BLaER1 treated with 17β-estradiol and CSF1 and Interleukin-3, amounts not matched to agents 10 nM and 100 nM (cell line): ENCODE data around the gene FOXA3.

Experiments used
- H3K27ac ChIP-seq, 11 experiments: shearing (Covaris generic); formaldehyde crosslinking; 2 replicates each; pipeline ENCODE4 v1.8.1; 2022
- H3K27me3 ChIP-seq, 11 experiments: shearing (Covaris generic); formaldehyde crosslinking; 2 replicates each; pipeline ENCODE4 v1.8.1; 2022
- H3K36me3 ChIP-seq, 11 experiments: shearing (Covaris generic); formaldehyde crosslinking; 2 replicates each; pipeline ENCODE4 v1.8.1; 2022
- H3K4me1 ChIP-seq, 10 experiments: shearing (Covaris generic); formaldehyde crosslinking; 2 replicates each; pipeline ENCODE4 v1.8.1; 2022
- H3K4me2 ChIP-seq, 11 experiments: shearing (Covaris generic); formaldehyde crosslinking; 2 replicates each; pipeline ENCODE4 v1.8.1; 2022
- H3K4me3 ChIP-seq, 10 experiments: shearing (Covaris generic); formaldehyde crosslinking; 2 replicates each; pipeline ENCODE4 v1.8.1; 2022
- H3K9ac ChIP-seq, 11 experiments: shearing (Covaris generic); formaldehyde crosslinking; 2 replicates each; pipeline ENCODE4 v1.8.1; 2022
- H3K9me3 ChIP-seq, 11 experiments: shearing (Covaris generic); formaldehyde crosslinking; replicated peaks in 1 of 11; 2 replicates each; pipeline ENCODE4 v1.8.1; 2022
- H4K20me1 ChIP-seq, 11 experiments: shearing (Covaris generic); formaldehyde crosslinking; 2 replicates each; pipeline ENCODE4 v1.8.1; 2022
- Cebpa-rat ChIP-seq, 11 experiments: shearing (Covaris generic); IDR thresholded peaks; 2 replicates each; pipeline ENCODE4 v1.8.1; 2022

The FOXA3 gene

GRCh38 chr19:45911291-45911690, 47.2 kb downstream of the FOXA3 start:
- no peaks in the 10 kb centered on the region for H3K27me3 ChIP-seq
- H3K4me1 ChIP-seq, result peaks cover 0 to 8% (median 0%) of the 10 kb centered on the region in 10 experiments; a peak in 1 of 20 replicates
- no peak overlapping the region for H3K4me2 ChIP-seq
- H3K27ac ChIP-seq, result no peak overlapping the region
- peaks cover 0 to 6% (median 0%) of the 10 kb centered on the region in 11 experiments; a peak in 2 of 22 replicates for H3K9me3 ChIP-seq
- H3K36me3 ChIP-seq, result no peaks in the 10 kb centered on the region
- H3K9ac ChIP-seq, result no peak overlapping the region
- no peak overlapping the region for H3K4me3 ChIP-seq
- H4K20me1 ChIP-seq, result no peaks in the 10 kb centered on the region
- TF ChIP-seq Cebpa-rat (IDR thresholded peaks at IDR 0.05), result no peak

GRCh38 chr19:45913874-45914830, 50.0 kb downstream of the FOXA3 start, which contains the start of gene NANOS2:
Gene NANOS2 (minus strand): TSS chr19:45914778. CDS start chr19:45914693, 85 bp downstream.
- no peak within 1 kb of the TSS for H3K9ac ChIP-seq
- H3K4me3 ChIP-seq, result no peak within 1 kb of the TSS
- H3K4me1 ChIP-seq, result peaks cover 0 to 8% (median 0%) of the 10 kb centered on the region in 10 experiments; a peak in 1 of 20 replicates
- no peaks in the 10 kb centered on the region for H4K20me1 ChIP-seq
- H3K9me3 ChIP-seq, result peaks cover 0 to 6% (median 0%) of the 10 kb centered on the region in 11 experiments; a peak in 2 of 22 replicates
- no peaks in the 10 kb centered on the region for H3K36me3 ChIP-seq
- no peak for TF ChIP-seq Cebpa-rat (IDR thresholded peaks at IDR 0.05)
- no peak within 1 kb of the TSS for H3K27ac ChIP-seq
- no peak within 1 kb of the TSS for H3K4me2 ChIP-seq
- H3K27me3 ChIP-seq, result no peaks in the 10 kb centered on the region

- Histone ChIP-seq H3K4me3 (no peak overlapping the region), H3K27ac (no peak overlapping the region), H3K9ac (no peak overlapping the region), H3K4me1 (peaks cover 0 to 8% (median 0%) of the 10 kb centered on the region in 10 experiments; a peak in 1 of 20 replicates), H4K20me1 (no peaks in the 10 kb centered on the region; a peak in 1 of 22 replicates), H3K9me3 (peaks cover 0 to 4% (median 0%) of the 10 kb centered on the region in 11 experiments; a peak in 2 of 22 replicates), H3K36me3 (no peaks in the 10 kb centered on the region), H3K4me2 (no peak overlapping the region), H3K27me3 (no peaks in the 10 kb centered on the region)
- TF ChIP-seq Cebpa-rat (IDR thresholded peaks at IDR 0.05), result no peak
Measured at GRCh38 chr19:45917421-45918091, 53.4 kb downstream of the FOXA3 start.

- Histone ChIP-seq H3K4me3 (no peak overlapping the region), H3K4me1 (0 out of 20 replicates have a peak, but pooled peaks cover 0 to 4% (median 0%) of the 10 kb centered on the region in 10 experiments), H3K4me2 (no peak overlapping the region), H3K27me3 (no peaks in the 10 kb centered on the region), H3K27ac (no peak overlapping the region), H3K9me3 (no peaks in the 10 kb centered on the region), H3K9ac (no peak overlapping the region), H3K36me3 (no peaks in the 10 kb centered on the region), H4K20me1 (no peaks in the 10 kb centered on the region; a peak in 1 of 22 replicates)
- no peak for TF ChIP-seq Cebpa-rat (IDR thresholded peaks at IDR 0.05)
Measured at GRCh38 chr19:45918721-45919120, 54.6 kb downstream of the FOXA3 start.

- Histone ChIP-seq H3K4me1 (0 out of 20 replicates have a peak, but pooled peaks cover 0 to 4% (median 0%) of the 10 kb centered on the region in 10 experiments), H3K9me3 (peaks cover 0 to 4% (median 0%) of the 10 kb centered on the region in 11 experiments; a peak in 1 of 22 replicates), H3K36me3 (no peaks in the 10 kb centered on the region), H3K27ac (no peak overlapping the region), H3K9ac (no peak overlapping the region), H3K4me3 (no peak overlapping the region), H3K27me3 (no peaks in the 10 kb centered on the region), H4K20me1 (no peaks in the 10 kb centered on the region; a peak in 1 of 22 replicates), H3K4me2 (no peak overlapping the region)
- no peak for TF ChIP-seq Cebpa-rat (IDR thresholded peaks at IDR 0.05)
Measured at GRCh38 chr19:45919678-45920077, 55.6 kb downstream of the FOXA3 start.

GRCh38 chr19:45920458-45920857, 56.3 kb downstream of the FOXA3 start:
- Histone ChIP-seq H3K9me3 (peaks cover 0 to 5% (median 0%) of the 10 kb centered on the region in 11 experiments; a peak in 1 of 22 replicates), H3K4me1 (0 out of 20 replicates have a peak, but pooled peaks cover 0 to 4% (median 0%) of the 10 kb centered on the region in 10 experiments), H4K20me1 (no peaks in the 10 kb centered on the region; a peak in 1 of 22 replicates), H3K9ac (no peak overlapping the region), H3K27me3 (no peaks in the 10 kb centered on the region), H3K4me3 (no peak overlapping the region), H3K4me2 (no peak overlapping the region), H3K27ac (no peak overlapping the region), H3K36me3 (no peaks in the 10 kb centered on the region)
- TF ChIP-seq Cebpa-rat (IDR thresholded peaks at IDR 0.05), result no peak

- no peak for TF ChIP-seq Cebpa-rat (IDR thresholded peaks at IDR 0.05)
- Histone ChIP-seq H3K27ac (no peak overlapping the region), H3K27me3 (no peaks in the 10 kb centered on the region), H3K9ac (no peak overlapping the region), H3K4me1 (0 out of 20 replicates have a peak, but pooled peaks cover 0 to 4% (median 0%) of the 10 kb centered on the region in 10 experiments), H3K36me3 (no peaks in the 10 kb centered on the region), H3K4me2 (no peak overlapping the region), H3K4me3 (no peak overlapping the region), H3K9me3 (peaks cover 0 to 5% (median 0%) of the 10 kb centered on the region in 11 experiments; a peak in 1 of 22 replicates), H4K20me1 (no peaks in the 10 kb centered on the region; a peak in 1 of 22 replicates)
Measured at GRCh38 chr19:45922281-45922680, 58.2 kb downstream of the FOXA3 start.
